Heart right ventricle (tissue), 16 donors: ENCODE data around the gene BCL2L15. TPM values are rescaled to one million over a fixed set of nuclear protein-coding genes. Genes with fewer than 3 reads are reported as not detected.

Source experiments
- ATAC-seq, 8 donors: fragments of 200-7000 bp; cut with Tn5 transposase; one replicate each; pipeline ENCODE4 v1.9.1; 2020; ENCODE audit warnings: mild to moderate bottlenecking in 8 of 8, moderate library complexity in 8 of 8, moderate number of reproducible peaks in 1 of 8
- DNase-seq, 2 donors: peaks; one replicate each; pipeline ENCODE4 v3.0.0-alpha.2; 2020
- H3K27ac ChIP-seq, 10 donors: fragments of 200-600 bp; sonication (generic) in 2 of 10; one replicate each; pipeline versions ENCODE4 v1.5.0 to v1.8.0; 2020 to 2022; ENCODE audit warnings: mild to moderate bottlenecking in 3 of 10
- H3K27me3 ChIP-seq, 7 donors: fragments of 200-600 bp; one replicate each; pipeline ENCODE4 v1.8.0; 2021 to 2022; ENCODE audit warnings: mild to moderate bottlenecking in 2 of 7
- H3K36me3 ChIP-seq, 9 donors: fragments of 200-600 bp; sonication (generic) in 1 of 9; one replicate each; pipeline versions ENCODE4 v1.5.0 to v1.8.0; 2020 to 2022; ENCODE audit warnings: mild to moderate bottlenecking in 2 of 9
- H3K4me1 ChIP-seq, 9 donors: fragments of 200-600 bp; sonication (generic) in 1 of 9; one replicate each; pipeline versions ENCODE4 v1.5.0 to v1.8.0; 2020 to 2022; ENCODE audit warnings: mild to moderate bottlenecking in 4 of 9
- H3K4me3 ChIP-seq, 10 donors: fragments of 200-600 bp; sonication (generic) in 2 of 10; one replicate each; pipeline versions ENCODE4 v1.5.0 to v1.8.0; 2020 to 2022; ENCODE audit warnings: mild to moderate bottlenecking in 7 of 10, moderate library complexity in 2 of 10
- H3K9me3 ChIP-seq, 11 donors: fragments of 200-600 bp in 10 of 11; sonication (generic) in 2 of 11; one replicate each; pipeline versions ENCODE4 v1.5.0 to v1.8.0; 2013 to 2022; ENCODE audit warnings: mild to moderate bottlenecking in 2 of 11, control low read depth in 1 of 11, moderate library complexity in 1 of 11
- WGBS, 2 donors: extraction: QIAGEN DNeasy Blood & Tissue Kit; methylation state at CpG; one replicate each; pipeline ENCODE4 v1.1.7; 2013; ENCODE audit warnings: inconsistent platforms in 1 of 2; 5-methylcytosine and 5-hydroxymethylcytosine counted together
- intact Hi-C, 10 donors: fragments of 100-400 bp; cut with DNase I; formaldehyde crosslinking; loops; one replicate each; pipeline versions ENCODE4 v1.11.1 to v1.14.2; 2022
- polyA plus RNA-seq, 2 donors: library from polyadenylated mRNA; stranded (reverse); fragments of 200-250 nt; gene quantifications; one replicate each; pipeline ENCODE4 v1.2.3, GENCODE V29; 2013
- total RNA-seq, 10 donors: library from RNA; stranded (reverse); fragmentation: NEBNext Ultra II Directional in 3 of 10; extraction: Animal tissue kit (Norgen Biotek cat#: 25700) in 3 of 10; gene quantifications; one replicate each; pipeline versions ENCODE4 v1.2.1 to v1.2.4, GENCODE V29; 2021 to 2023
- TF ChIP-seq, protein P1 (sequence below), 9 donors: fragments of 200-600 bp; sonication (generic) in 2 of 9; IDR thresholded peaks; one replicate each; pipeline versions ENCODE4 v1.5.0 to v1.8.0; 2021 to 2022; ENCODE audit warnings: antibody characterized with exemption in 9 of 9, mild to moderate bottlenecking in 5 of 9, moderate library complexity in 1 of 9
- donor health status: Arrhythmogenic right ventricular cardiomyopathy.
- donor health status: ischemic (EF 13 %, LVEDD 7.1; RV severe dilation, severe dysfunction).
- donor health status: healthy with polysubstance abuse.
- donor health status: DM: no; HTN: yes; CAD: no.
- donor health status: DM: no; HTN: no; CAD: no.
- donor health status: ischemic (EF 25% LVEDD 6.9; RV normal size, moderate dysfunction).
- donor health status: ischemic (EF 25% LVEDD 5.7; RV mildly dilated, moderate dysfunction).
- donor health status: healthy.
- donor health status: DM: yes; HTN: yes; CAD: no.
- donor health status: Ischemic cardiomyopathy.
- donor health status: ischemic (EF 35%, LVEDD 5.7; RV mildly dilated, moderate dysfunction).
- donor health status: nonischemic (EF 11% LVEDD 7.7; RV severe dilation, severe dysfunction).
- donor health status: DM: yes; HTN: yes; CAD: no.
- donor health status: PGD.
- donor health status: ischemic (EF 29% LVEDD 5.4; RV normal size, mild dysfunction).
- donor health status: nonischemic (EF 23%, LVEDD 6.1; RV moderate dilation, normal function).

The BCL2L15 gene
- total and polyA plus RNA-seq, 12 donors = 0.05 to 0.28 (median 0.09) TPM; not detected in 3

DNA sequence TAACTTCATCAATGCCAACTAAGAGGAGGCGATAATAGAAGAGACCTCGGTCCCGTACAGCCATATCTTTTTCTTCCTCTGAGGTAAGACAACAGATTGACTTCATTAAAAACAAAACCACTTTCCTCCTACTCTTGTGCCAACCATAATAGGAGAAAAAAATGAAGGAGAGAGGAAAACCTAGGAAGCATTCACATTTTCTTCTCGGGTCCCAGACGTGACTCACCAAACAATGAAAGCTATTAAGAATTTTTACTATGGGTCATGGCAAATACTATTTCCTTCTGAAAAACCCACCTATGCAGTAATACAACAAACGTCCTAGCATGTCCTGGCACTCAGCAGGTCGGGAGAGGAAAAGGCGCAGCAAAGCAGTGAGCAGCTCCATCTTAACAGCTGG, 8.6 kb upstream of the BCL2L15 start:
- intact Hi-C loops = no loop called here
- H3K4me3 ChIP-seq = no peak overlapping the region
- H3K27ac ChIP-seq = no peak overlapping the region
- peaks cover 0 to 14% (median 4%) of the 10 kb centered on the region in 9 donors for H3K4me1 ChIP-seq
- WGBS, 2 donors = 91 to 94% methylated on average over 8 of the region's 8 CpGs
- ATAC-seq = no peak
- no peaks in the 10 kb centered on the region for H3K9me3 ChIP-seq
- DNase-seq = no peak
- no peaks in the 10 kb centered on the region for H3K27me3 ChIP-seq
- peaks cover 0 to 76% (median 32%) of the 10 kb centered on the region in 9 donors for H3K36me3 ChIP-seq
- TF ChIP-seq, protein P1, sequence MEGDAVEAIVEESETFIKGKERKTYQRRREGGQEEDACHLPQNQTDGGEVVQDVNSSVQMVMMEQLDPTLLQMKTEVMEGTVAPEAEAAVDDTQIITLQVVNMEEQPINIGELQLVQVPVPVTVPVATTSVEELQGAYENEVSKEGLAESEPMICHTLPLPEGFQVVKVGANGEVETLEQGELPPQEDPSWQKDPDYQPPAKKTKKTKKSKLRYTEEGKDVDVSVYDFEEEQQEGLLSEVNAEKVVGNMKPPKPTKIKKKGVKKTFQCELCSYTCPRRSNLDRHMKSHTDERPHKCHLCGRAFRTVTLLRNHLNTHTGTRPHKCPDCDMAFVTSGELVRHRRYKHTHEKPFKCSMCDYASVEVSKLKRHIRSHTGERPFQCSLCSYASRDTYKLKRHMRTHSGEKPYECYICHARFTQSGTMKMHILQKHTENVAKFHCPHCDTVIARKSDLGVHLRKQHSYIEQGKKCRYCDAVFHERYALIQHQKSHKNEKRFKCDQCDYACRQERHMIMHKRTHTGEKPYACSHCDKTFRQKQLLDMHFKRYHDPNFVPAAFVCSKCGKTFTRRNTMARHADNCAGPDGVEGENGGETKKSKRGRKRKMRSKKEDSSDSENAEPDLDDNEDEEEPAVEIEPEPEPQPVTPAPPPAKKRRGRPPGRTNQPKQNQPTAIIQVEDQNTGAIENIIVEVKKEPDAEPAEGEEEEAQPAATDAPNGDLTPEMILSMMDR (IDR thresholded peaks at IDR 0.05) = no peak

DNA sequence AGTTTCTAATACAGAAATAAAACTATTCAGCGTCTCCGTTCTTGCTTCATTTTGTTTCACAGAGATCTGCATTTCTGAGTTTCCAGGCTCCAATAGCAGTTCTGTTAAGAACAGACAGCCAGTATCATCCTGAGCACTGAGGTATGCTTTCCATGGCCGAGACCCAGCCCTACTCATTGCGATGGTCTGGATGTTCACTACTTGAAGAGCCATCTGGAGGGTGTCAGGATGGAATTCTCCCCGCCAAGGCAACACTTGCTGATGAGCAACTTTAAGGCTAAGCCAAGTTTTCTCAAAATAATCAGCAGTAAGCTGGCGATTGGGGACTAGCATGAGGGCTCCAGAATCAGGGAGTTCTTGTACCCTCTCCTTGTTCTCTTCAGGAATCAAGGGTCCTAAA, 7.7 kb upstream of the BCL2L15 start:
- intact Hi-C loops = no loop called here
- WGBS, 2 donors = 86 to 90% methylated on average over 6 of the region's 6 CpGs
- H3K36me3 ChIP-seq = peaks cover 0 to 67% (median 26%) of the 10 kb centered on the region in 9 donors
- no peak overlapping the region for H3K4me3 ChIP-seq
- H3K9me3 ChIP-seq = no peaks in the 10 kb centered on the region
- DNase-seq (no peak), ATAC-seq (no peak)
- no peaks in the 10 kb centered on the region for H3K27me3 ChIP-seq
- H3K4me1 ChIP-seq = peaks cover 0 to 14% (median 4%) of the 10 kb centered on the region in 9 donors
- H3K27ac ChIP-seq = no peak overlapping the region
- TF ChIP-seq, protein P1 (IDR thresholded peaks at IDR 0.05) = no peak

DNA sequence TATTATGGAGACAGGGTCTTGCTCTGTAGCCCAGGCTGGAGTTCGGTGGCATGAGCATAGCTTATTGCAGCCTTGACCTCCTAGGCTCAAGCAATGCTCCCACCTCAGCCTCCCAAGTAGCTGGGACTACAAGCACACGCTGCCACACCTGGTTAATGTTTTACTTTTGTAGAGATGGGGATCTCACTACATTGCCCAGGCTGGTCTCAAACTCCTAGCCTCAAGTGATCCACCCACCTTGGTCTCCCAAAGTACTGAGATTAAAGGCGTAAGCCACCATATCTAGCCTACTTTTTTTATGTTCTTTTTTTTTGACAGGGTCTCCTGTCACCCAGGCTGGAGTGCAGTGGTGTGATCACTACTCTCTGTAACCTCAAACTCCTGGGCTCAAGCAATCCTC, 5.9 kb upstream of the BCL2L15 start:
- Histone ChIP-seq H3K4me3 (no peak overlapping the region), H3K27me3 (no peaks in the 10 kb centered on the region), H3K9me3 (no peaks in the 10 kb centered on the region), H3K4me1 (peaks cover 0 to 6% (median 0%) of the 10 kb centered on the region in 9 donors), H3K36me3 (peaks cover 0 to 49% (median 22%) of the 10 kb centered on the region in 9 donors), H3K27ac (no peak overlapping the region)
- TF ChIP-seq, protein P1 (IDR thresholded peaks at IDR 0.05) = no peak
- ATAC-seq = no peak
- 98 to 99% methylated on average over 3 of the region's 3 CpGs for WGBS, 2 donors
- no peak for DNase-seq
- intact Hi-C loops = no loop called here

DNA sequence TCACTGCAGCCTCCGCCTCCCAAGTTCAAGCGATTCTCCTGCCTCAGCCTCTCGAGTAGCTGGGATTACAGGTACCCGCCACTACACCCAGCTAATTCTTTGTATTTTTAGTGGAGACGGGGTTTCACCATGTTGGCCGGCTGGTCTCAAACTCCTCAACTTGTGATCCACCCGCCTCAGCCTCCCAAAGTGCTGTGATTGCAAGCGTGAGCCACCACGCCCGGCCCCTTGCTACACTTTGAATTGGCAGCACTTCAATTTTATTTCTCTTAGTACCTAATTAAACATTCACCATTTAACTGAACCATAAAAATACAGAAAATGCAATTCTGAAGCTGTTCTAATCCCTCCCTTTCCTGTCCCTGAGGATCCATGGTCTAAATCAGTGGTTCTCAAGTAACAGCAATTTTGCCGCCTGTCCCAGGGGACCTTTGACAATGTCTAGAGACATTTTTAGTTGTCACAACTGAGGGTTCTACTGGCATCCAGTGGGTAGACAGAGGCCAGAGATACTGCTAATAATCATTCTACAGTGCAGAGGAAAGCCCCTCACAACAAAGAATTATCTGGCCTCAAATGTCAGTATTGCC, 4.3 kb upstream of the BCL2L15 start:
- Histone ChIP-seq H3K4me3 (no peak overlapping the region), H3K9me3 (no peaks in the 10 kb centered on the region), H3K36me3 (peaks cover 0 to 33% (median 11%) of the 10 kb centered on the region in 9 donors), H3K27me3 (no peaks in the 10 kb centered on the region), H3K27ac (no peak overlapping the region), H3K4me1 (peaks cover 0 to 5% (median 0%) of the 10 kb centered on the region in 9 donors)
- ATAC-seq (no peak), DNase-seq (no peak)
- TF ChIP-seq, protein P1 (IDR thresholded peaks at IDR 0.05) = no peak
- intact Hi-C loops = no loop called here
- WGBS, 2 donors = 85 to 90% methylated on average over 9 to 11 of the region's 11 CpGs
